Nephron (organoid): Measurements from ENCODE around the gene MAFG.
A peak's percentile ranks its signal among the peaks of the same experiment; 100 is the strongest.

Experiments used
- H3K27ac Mint-ChIP-seq, 3 experiments: 2 replicates each; pipeline ENCODE4 v1.8.0; 2020; ENCODE audit warnings: mixed read lengths in 3 of 3, mild to moderate bottlenecking in 2 of 3, moderate library complexity in 1 of 3
- H3K27me3 Mint-ChIP-seq: 2 replicates; pipeline ENCODE4 v1.8.0; 2021; ENCODE audit warnings: low read depth, mild to moderate bottlenecking, moderate library complexity, mixed read lengths
- H3K36me3 Mint-ChIP-seq: 2 replicates; pipeline ENCODE4 v1.8.0; 2020; ENCODE audit warnings: low read depth, mixed read lengths
- H3K4me1 Mint-ChIP-seq: 2 replicates; pipeline ENCODE4 v1.8.0; 2020; ENCODE audit warnings: mixed read lengths
- H3K4me3 Mint-ChIP-seq, 3 experiments: 2 replicates each; pipeline ENCODE4 v1.8.0; 2020; ENCODE audit warnings: mild to moderate bottlenecking in 3 of 3, mixed read lengths in 3 of 3, moderate library complexity in 2 of 3
- H3K9me3 Mint-ChIP-seq: 2 replicates; pipeline ENCODE4 v1.8.0; 2020; ENCODE audit warnings: mixed read lengths
- CTCF ChIP-seq, 3 experiments: fragments of 200-600 bp; sonication (generic); IDR thresholded peaks; one replicate each; pipeline ENCODE4 v1.5.0; 2021; ENCODE audit warnings: antibody characterized with exemption in 3 of 3; ENCODE audit not compliant: unreplicated experiment in 3 of 3

MAFG gene

GRCh38 chr17:81879121-81879520, 48.4 kb downstream of the MAFG start:
- Mint-ChIP-seq H3K4me3 (no peak overlapping the region), H3K9me3 (no peaks in the 10 kb centered on the region), H3K36me3 (peaks cover 39% of the 10 kb centered on the region), H3K27ac (no peak overlapping the region), H3K4me1 (no peaks in the 10 kb centered on the region), H3K27me3 (no peaks in the 10 kb centered on the region)
- TF ChIP-seq CTCF (IDR thresholded peaks at IDR 0.05; ENCODE audit: unreplicated experiment in 3 of 3): no peak

- Mint-ChIP-seq H3K4me3 (no peak overlapping the region), H3K36me3 (peaks cover 37% of the 10 kb centered on the region), H3K27me3 (no peaks in the 10 kb centered on the region), H3K4me1 (no peaks in the 10 kb centered on the region), H3K27ac (no peak overlapping the region), H3K9me3 (no peaks in the 10 kb centered on the region)
- TF ChIP-seq CTCF (IDR thresholded peaks at IDR 0.05; ENCODE audit: unreplicated experiment in 3 of 3): no peak
Observed at GRCh38 chr17:81878294-81878693, 49.2 kb downstream of the MAFG start.

GRCh38 chr17:81877569-81877968, 50.0 kb downstream of the MAFG start:
- H3K4me3 Mint-ChIP-seq: no peak overlapping the region

DNA sequence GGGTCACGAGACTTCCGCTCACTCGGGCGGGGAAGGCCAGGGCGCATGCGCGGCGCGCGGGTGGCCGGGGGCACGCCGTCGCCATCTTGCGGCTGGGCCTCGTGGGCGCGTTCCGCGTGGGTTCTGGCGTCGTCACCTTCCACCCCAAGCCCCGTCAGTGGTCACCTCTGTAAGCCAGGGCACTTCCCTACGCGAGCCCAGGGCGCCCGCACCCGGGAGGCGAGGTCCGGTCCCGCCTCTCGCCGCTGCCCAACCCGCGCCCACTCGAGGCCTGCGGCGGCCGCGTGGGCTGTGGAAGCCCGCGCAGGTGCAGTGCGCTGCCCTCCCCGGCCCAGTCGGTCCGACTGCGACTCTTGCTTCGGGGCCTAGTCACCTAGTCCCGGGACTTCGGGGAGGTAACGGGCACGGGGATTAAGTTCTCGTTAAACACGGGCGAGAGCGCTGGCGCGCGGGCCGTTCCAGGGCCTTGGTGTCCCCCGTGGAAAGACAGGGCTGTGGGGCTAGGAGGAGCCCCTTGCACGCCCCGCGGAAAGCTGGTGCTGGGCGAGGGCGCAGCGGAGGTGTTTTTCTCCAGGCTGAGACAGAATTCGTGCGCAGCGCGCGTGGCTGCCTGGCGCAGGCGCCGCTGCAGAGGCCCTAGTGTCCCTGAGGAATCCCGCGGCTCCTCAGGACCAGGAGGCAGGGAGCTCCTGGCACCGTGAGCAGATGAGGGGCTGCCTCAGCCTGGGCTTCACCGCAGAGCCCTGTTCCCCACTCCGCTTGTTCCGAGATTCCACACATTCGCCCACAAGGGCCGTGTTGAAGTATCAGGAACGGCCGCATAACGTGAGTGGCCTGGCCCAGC, 55.9 kb downstream of the MAFG start:
- Mint-ChIP-seq H3K4me3 (peak overlapping the region; percentile 85 to 91 (median 88)), H3K4me1 (peaks cover 8% of the 10 kb centered on the region), H3K27ac (peak overlapping the region; percentile 88 to 97 (median 95)), H3K9me3 (no peaks in the 10 kb centered on the region), H3K27me3 (no peaks in the 10 kb centered on the region), H3K36me3 (peaks cover 3% of the 10 kb centered on the region)
- peak in 2 of 3 experiments; percentile 16 to 46 for TF ChIP-seq CTCF (IDR thresholded peaks at IDR 0.05; ENCODE audit: unreplicated experiment in 3 of 3)

More at GRCh38 chr17:81877569-81877968, 50.0 kb downstream of the MAFG start:
- Mint-ChIP-seq H3K9me3 (no peaks in the 10 kb centered on the region), H3K27ac (no peak overlapping the region), H3K36me3 (peaks cover 34% of the 10 kb centered on the region), H3K4me1 (no peaks in the 10 kb centered on the region), H3K27me3 (no peaks in the 10 kb centered on the region)
- no peak for TF ChIP-seq CTCF (IDR thresholded peaks at IDR 0.05; ENCODE audit: unreplicated experiment in 3 of 3)

GRCh38 chr17:81870981-81871386, 56.6 kb downstream of the MAFG start, which contains the start of gene ARHGDIA:
TSS of gene ARHGDIA (minus strand) at chr17:81871337. CDS start at chr17:81869930, 1,407 bp downstream.
- TF ChIP-seq CTCF (IDR thresholded peaks at IDR 0.05; ENCODE audit: unreplicated experiment in 3 of 3): no peak
- H3K9me3 Mint-ChIP-seq: no peaks in the 10 kb centered on the region
- H3K36me3 Mint-ChIP-seq: peaks cover 3% of the 10 kb centered on the region
- H3K4me3 Mint-ChIP-seq: peak within 1 kb of the TSS; percentile 85 to 93 (median 91)
- H3K4me1 Mint-ChIP-seq: peaks cover 11% of the 10 kb centered on the region
- peak within 1 kb of the TSS; percentile 88 to 97 (median 95) for H3K27ac Mint-ChIP-seq
- no peaks in the 10 kb centered on the region for H3K27me3 Mint-ChIP-seq
